Skeletal muscle cell (primary cell): Measurements from ENCODE around the gene TMEM253.

Source experiments
- DNase-seq: peaks from one replicate; pipeline ENCODE4 v3.0.0-alpha.2; 2010; ENCODE audit warnings: low read depth
- H3K4me3 ChIP-seq: 2 replicates; pipeline ENCODE4 v1.5.1; 2011; ENCODE audit warnings: low read depth, mild to moderate bottlenecking, control low read depth, low read length, moderate library complexity

Gene TMEM253

DNA sequence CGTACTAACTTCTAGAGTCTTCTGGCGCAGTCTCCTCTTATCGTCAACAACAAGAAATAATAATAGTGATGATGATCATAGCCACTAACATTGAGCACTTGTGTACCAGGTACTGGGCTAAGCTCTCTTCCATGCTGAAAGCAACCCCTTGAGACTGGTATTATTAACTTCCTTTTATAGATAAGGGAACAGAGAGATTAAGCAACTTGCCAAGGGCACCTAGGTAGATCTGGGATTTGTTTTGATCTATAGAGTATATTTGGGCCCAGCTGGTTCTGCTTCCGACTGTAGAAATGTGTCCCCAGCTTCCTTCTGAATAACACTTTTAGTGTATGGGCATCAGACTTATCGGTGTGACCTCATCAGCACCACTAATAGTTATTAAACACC lies 1.3 kb upstream of the TMEM253 start:
- no peak for DNase-seq
- H3K4me3 ChIP-seq, result no peak overlapping the region

DNA sequence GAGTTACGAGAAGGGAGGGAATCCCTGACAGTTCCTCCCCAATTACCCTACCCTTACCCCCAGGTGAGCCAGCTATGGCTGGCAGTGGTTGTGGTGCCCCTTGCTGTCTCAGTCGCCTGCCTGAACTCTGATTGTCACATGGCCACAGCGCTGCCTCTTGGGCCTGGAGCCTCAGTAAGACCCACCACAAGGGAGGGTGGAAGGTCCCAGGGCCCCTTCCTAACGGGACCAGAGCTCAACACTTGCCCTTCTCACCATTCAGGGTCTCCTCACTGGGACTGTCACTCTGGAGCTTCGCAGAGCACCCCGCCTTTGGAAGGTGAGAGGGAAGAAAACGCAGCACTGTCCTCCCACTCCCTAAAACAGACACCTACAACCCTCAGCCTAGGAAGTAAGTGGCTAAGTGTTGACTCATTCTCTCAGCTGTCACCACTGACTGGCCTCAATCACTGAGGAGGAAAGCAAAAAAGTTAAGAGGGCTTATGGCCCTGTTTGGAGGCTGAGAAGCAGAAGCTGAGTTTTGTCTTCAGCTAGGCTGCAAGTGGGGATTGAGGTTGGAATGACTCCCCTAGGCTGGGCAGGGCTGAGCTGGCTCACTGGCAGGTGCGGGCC lies 1.0 kb downstream of the TMEM253 start:
- DNase-seq, result no peak
- H3K4me3 ChIP-seq, result no peak overlapping the region

DNA sequence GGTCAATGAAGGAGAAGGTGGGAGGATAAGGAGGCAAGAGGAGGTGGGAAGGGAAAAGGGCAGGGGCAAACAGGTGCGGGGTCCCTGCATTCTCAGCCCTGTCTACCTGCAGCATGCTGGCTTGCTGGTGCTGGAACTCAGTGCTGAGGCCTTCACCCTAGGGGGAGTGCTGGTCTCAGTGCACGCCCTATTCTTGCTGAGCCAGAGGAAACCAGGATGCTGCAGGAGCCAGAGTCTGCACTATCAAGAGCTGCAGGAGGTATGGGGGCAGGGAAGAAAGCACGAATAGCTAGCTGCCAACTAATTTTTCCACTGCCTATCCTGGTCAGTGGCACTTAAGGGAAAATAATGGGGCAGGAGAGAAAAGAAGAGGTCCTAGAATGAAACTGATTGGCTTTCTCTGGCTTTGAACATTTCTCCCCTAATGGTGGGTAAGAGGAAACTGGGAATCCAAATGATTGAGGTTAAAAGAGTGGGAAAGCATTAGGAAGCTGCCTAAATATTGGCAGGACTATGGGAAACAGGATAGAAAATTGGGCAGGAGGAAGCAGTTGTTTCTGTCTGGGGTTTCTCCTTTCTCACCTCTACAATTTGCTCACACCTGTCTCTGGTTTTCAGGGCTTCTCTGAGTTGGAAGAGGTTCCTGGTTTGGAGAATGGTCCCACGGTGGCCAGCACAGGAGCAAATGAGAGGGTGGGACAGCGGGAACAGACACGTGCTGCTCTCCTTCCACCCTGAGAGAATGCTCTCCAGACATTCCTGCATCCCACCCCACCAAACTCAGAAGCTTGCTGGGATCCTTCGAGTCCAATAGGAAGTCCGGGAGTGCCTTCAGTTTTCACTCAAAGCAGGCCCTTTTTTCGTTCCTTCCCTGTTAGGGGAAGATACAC lies 1.9 kb downstream of the TMEM253 start:
- no peak for DNase-seq
- peak overlapping the region; percentile 71 for H3K4me3 ChIP-seq

DNA sequence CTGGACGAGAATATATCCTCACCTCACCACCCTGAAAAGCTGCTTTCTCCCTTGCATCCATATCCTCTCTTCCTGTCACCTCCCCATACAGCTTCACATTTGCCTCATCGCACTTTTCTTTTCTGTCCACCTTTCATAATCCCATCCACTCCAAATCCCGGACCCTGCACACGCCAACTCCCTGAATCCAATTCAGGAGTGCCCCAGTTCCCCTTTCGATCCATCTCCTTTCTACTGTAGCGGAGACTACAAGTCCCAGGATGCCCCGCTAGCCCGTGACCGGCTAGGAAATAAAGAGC lies 2.5 kb downstream of the TMEM253 start:
- DNase-seq, result no peak
- peak overlapping the region; percentile 71 for H3K4me3 ChIP-seq

DNA sequence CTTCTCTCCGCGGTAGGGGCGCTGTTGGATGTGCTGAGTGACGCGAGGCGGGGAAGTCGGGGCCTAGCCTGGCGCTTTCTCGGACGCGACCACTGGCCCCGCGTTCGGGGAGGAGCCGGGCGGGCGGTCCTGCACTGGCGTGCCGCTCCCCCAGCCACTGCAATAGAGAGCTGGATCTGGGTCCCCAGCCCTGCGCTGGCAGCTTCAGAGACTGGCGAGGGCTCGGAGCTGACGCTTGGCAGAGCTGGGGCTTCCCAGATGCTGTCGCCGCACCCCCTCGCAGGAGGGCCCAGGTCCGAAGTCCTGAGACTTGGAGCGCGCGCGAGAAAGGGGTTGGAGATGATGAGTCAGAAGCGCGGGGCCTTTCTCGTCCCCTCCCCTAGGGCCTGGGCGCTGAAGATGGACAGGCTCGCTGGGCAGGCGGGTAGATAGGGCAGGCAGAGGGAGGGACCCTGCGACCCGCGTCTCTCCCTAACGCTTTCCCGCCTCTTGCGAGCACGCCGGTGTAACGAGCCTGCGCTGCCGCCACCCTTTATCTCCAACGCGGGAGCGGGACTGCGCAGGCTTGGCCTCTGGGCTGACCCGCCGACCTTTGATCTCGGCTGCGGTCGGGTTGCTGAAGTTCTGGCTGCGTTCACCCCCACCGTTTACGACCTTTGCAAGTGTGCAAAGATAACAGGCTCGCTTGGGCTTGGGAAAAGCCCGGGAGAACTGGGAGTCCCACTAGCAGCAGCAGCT lies 3.0 kb downstream of the TMEM253 start:
- H3K4me3 ChIP-seq, result peak overlapping the region; percentile 71
- peak; percentile 87 for DNase-seq

DNA sequence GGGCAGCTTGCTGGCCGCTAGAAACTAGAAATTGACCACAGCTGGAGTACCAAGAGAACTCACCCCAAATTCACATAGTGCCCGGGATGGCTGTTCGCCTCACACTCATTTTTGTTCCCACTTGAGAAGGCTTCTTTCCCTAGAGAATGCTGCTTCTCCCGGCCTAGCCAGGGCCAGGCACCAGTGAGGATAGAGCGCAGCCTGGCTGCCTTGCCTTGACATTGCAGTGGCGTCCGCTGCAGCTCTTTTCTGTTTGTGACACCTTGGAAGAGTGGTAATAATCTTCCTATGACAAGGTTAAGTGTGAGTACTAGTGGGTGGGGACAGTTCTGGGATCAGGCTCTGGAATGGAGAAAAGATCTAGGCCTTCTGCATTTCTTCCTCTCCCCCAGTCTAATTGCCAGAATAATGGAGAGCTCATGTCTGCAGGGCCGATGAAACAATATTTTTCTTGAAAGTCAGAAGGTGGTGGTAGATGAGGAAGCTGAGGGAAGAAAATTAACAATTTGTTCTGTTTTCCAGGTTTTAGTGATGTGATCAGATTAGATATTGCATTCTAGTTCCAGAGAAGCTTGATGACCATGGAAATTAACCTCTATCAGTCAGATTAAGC lies 3.7 kb downstream of the TMEM253 start:
- DNase-seq, result peak; percentile 64
- peak overlapping the region; percentile 71 for H3K4me3 ChIP-seq

DNA sequence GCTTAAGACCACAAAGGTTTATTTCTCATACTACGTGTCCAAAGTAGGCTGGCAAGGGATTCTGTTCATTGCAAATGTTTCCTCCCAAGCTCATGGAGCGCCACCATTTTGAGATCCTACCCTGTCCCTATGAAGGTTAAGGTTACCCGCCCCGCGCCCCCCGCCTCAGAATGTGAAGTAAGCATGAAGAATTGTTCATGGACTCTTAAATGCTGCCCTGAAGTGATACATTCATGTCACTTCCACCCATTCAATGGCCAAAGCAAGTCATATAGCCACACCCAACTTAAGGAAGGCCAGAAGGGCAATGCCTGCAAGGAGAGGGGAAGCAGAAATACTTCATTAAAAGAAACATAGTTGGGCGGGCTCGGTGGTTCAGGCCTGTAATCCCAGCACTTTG lies 4.2 kb downstream of the TMEM253 start:
- no peak for DNase-seq
- H3K4me3 ChIP-seq, result no peak overlapping the region

DNA sequence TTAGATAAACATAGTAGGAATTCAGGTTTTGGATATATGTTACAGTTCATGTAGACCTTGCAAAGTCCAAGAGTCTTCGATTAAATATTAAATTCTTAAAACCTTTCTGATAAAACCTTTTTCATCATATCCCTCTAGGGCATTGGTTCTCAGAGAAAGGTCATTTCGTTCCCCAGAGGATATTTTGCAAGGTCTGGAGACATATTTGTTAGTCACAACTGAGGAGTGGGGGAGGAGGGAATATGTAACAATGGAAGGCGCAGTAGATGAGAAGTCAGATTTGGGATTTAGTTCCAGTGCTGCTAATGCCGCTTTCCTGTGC lies 5.3 kb downstream of the TMEM253 start:
- DNase-seq, result no peak
- H3K4me3 ChIP-seq, result no peak overlapping the region

DNA sequence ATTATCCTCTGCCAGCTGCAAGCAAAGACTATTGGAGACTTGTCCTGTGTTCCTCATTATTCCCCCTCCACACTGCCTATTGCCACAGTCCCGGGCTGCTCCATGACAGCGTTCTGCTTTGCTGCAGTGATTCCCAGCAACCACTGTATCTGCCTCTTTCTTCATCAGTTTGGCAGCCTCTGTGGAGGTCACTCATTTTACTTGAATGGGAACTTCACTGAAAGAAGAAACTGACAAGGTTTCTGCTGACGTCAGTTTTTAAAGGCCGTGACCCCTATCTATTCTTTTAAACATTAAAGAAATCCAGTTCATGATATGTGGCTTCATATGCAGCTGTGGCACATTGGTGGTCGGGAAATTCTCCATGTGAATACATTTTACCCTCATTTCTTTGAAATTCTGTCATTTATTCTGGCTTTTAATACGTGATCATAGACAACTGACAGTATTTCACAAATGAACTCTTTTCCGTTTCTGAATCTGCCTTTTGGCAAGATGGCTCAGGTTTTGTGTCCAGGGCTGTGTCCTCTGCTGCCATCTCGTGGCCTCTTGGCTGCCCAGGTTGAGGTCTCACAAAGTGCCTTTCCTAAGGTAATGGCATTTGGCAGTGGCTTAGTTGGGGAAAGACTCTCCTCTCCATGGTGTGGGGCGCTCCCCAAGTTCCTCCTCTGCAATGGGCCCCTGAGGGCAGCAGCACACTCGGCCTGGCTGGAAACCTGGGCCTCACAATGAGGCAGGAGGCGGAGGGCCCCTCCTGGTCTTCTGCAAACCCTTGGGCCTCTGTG lies 5.8 kb downstream of the TMEM253 start:
- peak; percentile 49 for DNase-seq
- H3K4me3 ChIP-seq, result no peak overlapping the region

DNA sequence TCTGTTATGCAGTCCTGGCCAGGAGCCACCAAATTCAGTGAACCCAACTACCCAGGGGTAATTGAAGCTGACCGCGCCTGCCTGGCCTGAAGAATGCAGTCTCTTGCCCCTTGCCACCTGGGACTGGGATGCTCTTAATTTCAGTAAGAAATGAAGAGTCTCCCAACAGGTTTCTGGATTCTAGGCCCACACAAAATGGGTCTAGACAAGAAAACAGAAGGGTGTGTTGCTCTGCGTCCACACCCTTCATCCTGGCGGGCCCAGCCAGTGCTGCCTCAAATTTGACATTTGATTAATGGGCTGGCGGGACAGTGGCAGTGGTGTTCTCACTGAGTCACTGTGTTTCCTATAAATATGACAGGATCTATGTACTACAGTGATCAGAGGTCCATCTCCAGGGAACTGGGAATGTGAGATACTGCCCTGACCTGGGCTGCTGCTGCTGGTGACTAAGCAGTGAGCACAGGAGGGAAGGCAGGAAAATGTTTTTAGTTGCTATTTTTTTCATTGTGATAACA lies 6.5 kb downstream of the TMEM253 start:
- H3K4me3 ChIP-seq, result no peak overlapping the region
- peak; percentile 65 for DNase-seq

DNA sequence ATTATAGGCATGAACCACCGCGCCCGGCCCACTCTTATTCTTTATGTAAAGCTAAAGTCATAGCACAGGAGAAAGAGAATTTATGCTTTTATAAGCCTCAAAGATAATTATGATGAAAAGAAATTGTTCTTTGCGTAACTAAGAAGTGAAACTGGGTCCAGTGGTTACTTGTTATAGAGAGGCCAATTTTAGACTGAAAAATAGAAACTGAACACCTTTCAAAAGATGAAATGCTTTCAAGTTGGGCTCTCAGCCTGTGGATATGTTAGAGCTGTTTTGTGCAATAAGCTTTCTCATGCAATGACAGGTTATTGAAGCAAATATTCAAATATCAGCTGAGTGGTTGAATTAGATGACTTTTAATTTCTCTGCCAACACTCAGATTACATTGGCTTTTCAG lies 7.9 kb downstream of the TMEM253 start:
- DNase-seq, result no peak
- no peak overlapping the region for H3K4me3 ChIP-seq

DNA sequence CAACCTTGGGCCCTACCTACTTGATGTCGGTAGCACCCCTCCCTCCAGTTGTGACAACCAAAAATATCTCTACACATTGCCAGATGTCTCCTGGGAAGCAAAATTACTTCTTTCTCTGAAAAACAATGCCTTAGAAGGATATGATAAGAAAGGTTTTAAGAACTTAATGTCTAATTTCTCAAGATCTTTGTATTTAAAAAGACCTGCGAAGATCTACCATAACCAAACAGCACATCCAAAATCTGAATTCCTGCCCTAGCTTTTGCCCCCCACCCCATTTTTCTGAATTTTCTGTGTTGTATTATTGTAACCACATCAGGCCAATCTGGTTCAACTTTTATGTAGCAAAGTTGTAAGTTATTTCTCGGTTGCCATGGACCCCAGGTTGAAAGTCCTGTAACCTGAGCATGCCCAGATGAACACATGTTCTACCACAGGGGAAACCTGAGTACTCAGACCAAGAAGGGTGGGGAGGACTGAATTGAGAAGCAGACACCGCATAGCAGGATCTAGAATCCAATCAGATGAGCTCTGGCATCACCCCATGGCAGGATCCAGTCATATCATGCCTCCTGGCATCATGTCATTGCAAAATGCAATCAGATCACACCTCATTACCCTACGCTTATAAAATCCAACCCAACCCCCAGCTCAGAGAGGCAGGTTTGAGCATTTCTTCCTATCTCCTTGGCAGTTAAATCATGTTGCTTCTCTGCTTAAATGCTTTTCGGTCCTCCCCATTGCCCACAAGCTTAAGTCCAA lies 8.7 kb downstream of the TMEM253 start:
- no peak for DNase-seq
- no peak overlapping the region for H3K4me3 ChIP-seq

DNA sequence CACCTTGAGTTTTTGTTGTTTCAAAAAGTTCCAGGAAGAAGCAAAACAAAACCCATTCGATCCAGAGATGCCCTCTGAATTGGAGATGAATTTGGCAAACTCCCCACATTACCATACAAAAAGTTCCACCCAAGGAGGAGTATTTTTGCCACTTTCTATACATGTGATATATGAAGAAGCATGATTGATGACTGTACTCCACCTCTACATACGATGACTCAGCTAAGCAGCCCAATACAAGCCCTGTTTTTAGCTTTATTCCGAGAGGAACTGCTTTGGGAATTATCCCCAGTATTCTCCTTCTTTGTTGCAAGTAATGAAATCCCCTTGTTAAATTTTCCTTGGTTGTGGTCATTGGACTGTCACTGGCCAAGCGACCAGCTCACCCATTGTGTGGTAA lies 11.4 kb downstream of the TMEM253 start:
- no peak for DNase-seq
- H3K4me3 ChIP-seq, result no peak overlapping the region

DNA sequence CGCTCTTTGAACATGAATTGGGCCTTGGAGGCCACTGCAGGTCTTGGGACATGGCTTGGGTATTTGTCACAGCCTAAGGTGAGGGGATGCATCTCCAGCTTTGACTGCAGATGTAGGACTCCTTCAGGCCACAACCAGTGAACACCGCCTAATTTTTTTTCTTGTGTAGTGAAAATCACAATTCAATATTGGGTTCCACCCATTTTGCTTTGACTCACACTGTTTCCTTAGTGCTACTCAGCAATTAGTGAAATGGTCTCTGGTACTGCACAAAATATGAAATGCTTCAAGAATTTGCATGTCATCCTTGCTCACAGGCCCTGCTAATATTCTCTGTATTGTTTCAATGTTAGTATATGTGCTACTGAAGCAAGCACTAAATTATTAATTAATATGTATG lies 12.5 kb downstream of the TMEM253 start:
- H3K4me3 ChIP-seq, result no peak overlapping the region
- no peak for DNase-seq

DNA sequence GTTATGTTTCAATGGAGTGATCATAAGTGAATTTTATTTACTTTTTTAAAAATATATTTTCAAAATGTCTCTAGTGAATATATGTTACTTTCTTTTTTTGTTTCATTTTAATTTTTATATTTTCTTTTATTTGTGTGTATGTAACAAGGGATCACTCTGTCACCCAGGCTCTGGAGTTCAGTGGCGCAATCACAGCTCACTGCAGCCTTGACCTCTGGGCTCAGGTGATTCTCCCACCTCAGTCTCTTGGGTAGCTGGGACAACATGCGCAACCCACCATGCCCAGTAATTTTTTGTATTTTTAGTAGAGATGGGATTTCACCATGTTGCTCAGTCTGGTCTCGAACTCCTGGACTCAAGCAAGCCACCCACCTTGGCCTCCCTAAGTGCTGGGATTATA lies 18.1 kb downstream of the TMEM253 start:
- no peak overlapping the region for H3K4me3 ChIP-seq
- no peak for DNase-seq

DNA sequence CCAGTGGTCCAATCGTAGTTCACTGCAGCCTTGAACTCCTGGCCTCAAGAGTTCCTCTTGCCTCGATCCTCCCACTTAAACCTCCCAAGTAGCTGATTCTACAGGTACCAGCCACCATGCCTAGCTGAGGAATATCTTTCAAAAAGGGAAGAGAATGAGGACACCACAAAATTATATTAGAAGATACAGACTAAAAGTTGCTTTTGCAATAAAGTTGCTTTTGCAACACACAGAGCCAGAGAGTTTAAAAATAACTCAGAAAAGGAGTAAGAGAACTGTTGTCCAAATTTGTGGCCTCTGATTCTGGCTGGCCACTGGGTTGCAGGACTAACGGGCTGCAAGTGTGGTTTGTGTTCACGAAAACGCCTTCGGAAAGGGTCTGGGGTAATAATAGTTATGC lies 19.8 kb downstream of the TMEM253 start:
- H3K4me3 ChIP-seq, result no peak overlapping the region
- no peak for DNase-seq

DNA sequence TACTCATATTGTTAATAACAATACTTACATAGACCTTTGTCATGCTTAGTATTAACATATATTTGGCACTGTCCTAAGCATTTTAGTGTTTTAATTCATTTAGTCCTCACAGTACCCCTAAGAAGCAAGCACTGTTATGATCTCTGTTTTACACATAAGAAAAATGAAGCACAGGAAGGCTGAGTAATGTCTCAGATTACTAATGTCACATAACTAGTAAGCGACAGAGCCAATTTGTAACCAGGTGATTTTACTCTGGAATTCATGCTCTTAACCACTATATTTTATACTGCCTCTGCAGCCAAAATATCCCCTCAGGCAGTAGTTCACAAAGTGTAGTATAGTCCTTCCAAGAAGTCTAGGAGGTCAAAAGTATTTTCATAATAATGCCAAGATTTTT lies 20.3 kb downstream of the TMEM253 start:
- no peak for DNase-seq

DNA sequence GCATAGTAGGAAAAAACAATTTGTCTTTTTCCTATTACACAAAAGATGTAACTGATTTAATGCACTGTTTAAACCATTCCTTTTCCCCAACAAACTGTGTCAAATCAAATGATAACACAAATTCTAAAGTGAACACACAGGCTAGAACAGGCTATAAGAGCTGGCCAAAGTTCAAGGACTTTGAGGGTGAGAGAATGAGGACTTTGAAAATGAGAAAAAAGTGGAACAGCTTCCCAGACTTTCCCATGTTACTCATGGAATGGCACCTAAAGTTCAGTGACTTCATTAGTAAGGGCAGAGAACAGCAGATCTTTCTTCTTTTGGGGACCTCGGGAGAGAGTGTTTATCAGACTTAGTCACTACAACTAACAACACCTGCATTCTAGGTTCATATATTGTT lies 22.6 kb downstream of the TMEM253 start:
- no peak for DNase-seq
- H3K4me3 ChIP-seq, result no peak overlapping the region

More for the DNA sequence above, 20.3 kb downstream of the TMEM253 start:
- no peak overlapping the region for H3K4me3 ChIP-seq

DNA sequence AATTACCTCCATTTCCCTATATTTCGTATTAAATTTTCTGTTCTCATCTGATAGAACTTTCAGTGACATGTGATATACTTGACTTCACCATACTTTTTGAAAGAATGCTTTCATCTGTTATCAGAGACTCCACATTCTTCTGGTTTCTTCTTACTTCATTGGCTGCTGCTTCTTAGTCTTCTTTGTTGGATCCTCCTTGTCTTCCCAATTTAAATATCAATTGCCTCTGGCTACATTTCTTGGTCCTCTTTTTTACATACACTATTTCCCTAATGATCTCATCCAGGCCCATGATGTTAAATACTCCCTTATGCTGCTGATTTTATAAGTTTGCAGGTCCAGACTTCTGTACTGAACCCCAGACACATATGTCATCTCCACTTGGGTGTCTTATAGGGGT lies 33.0 kb downstream of the TMEM253 start:
- no peak for DNase-seq
- H3K4me3 ChIP-seq, result no peak overlapping the region
